ENCODE measurements around the gene CACNA1C.

CACNA1C gene

DNA sequence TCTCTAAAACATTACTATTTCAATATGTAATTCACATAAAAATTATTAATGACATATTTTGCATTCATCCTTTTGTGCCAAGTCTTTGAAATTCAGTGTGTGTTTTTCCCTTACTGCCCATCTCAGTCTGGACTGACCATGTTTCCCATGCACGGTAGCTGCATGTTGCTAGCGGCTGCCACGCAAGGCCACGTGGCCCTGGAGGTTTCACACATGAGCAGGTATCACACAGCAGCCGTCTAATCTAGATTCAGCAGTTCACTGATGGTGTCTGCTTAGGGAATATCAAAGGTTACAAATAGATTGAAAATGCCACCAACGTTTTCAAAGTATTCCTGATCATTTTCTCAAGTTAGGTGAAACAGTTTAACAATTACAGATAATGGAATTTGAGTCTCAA is 507.1 kb downstream of the CACNA1C start:
- no peak for DNase-seq (ENCODE audit: low spot score)

DNA sequence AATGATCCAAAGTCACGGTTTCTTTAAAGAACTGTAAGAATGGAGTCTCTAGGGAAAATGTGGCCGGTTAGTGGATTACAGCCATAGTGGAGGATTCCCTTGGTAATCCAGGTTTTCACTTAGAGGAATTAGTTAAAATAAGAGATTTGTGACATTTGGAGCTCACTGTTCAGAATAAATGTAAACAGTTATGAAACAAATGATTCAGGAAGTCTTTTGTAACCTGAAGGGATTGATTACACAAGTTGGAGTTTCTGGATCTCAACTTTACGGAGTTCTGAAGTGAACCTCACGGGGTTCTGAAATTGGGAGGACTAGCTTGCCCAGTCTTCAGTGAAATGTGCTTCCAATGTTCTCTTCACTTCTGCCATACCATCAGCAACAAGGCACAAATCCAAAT is 507.6 kb downstream of the CACNA1C start:
- no peak for DNase-seq (ENCODE audit: low spot score)

DNA sequence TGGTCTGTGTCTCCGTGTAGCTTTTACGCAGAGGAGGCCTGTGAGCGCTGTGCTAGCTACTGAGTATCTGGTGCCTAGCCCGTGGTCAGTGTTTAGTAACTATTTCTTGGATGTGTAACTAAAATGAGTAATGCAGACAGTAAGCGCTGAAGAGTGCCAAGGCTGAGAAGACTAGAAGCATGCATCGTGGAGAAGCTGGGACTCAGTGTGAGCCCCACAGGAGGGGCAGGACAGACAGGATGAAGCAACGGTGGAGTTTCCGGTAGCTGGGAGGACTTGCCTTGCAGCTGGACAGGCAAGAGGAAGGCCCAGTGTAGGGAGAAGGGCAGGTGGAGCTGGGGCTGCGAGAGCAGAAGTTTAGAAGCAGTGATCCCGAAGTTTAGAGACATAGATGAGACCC is 508.6 kb downstream of the CACNA1C start:
- DNase-seq (ENCODE audit: low spot score) = no peak

DNA sequence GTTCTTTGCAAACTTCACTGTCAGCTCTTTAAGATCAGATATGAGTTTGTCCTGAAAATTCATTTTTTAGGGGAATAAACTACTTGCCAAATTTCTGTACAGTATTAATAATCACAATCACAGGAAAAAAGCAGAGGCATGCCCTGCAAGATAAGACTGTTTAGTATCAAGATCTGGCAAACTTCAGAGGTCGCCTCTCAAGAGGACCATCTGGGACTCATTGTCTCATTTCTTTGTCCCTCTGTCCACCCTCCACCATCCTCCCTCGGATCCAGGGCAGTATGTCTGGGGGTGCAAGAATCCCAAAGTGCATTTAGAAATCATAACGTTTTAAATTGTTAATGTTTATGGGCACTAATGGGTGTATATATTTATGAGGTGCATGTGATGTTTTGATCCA is 509.6 kb downstream of the CACNA1C start:
- DNase-seq (ENCODE audit: low spot score) = no peak

DNA sequence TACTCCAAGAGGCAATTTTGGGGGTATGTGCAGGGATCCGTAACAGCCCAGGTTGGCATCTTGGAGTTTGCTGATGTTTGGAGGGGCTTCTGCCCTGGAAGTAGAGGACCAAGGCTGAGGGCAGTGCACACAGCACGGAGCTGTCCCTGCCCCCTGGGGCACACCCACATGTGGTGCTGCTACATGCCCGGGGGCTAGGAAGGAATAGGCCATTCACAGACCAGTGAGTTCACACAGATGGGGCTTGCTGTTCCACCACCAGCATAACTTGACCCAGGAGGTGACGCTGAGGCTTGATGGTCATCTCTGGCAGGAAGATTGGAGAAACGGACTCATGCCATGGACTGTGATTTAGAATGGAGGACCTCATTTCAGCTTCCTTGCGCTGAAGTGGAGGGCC is 510.9 kb downstream of the CACNA1C start:
- no peak for DNase-seq (ENCODE audit: low spot score)

DNA sequence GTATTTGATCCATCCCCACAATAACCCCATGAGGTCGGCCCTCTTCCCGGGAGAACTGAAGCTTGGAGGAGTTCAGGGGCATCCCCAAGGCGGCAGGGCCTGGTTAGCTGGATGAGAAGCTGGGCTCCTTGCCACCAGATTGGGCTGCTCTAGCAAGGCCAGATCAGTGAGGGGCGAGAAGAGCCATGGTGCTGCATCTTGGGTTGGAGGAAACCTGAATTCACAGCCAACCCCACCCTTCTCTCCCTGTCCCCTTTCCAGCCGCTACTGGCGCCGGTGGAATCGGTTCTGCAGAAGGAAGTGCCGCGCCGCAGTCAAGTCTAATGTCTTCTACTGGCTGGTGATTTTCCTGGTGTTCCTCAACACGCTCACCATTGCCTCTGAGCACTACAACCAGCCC is 513.4 kb downstream of the CACNA1C start:
- DNase-seq (ENCODE audit: low spot score) = no peak

DNA sequence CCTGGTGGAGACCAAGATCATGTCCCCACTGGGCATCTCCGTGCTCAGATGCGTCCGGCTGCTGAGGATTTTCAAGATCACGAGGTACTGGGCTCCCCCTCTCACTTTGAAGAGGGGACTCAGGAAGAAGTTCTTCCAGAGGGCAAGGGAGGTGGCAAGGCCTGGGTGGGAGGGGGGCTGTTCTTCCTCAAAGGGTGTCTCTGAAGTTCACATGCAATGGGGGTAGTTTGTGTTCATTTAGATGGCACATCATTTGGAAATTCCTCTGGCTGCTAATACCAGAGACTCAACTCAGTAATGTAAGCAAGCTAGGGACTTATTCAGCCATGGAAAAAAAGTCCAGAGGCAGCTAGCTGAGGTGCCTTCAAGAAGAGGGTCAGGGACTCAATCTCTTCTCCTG is 514.9 kb downstream of the CACNA1C start:
- no peak for DNase-seq (ENCODE audit: low spot score)

DNA sequence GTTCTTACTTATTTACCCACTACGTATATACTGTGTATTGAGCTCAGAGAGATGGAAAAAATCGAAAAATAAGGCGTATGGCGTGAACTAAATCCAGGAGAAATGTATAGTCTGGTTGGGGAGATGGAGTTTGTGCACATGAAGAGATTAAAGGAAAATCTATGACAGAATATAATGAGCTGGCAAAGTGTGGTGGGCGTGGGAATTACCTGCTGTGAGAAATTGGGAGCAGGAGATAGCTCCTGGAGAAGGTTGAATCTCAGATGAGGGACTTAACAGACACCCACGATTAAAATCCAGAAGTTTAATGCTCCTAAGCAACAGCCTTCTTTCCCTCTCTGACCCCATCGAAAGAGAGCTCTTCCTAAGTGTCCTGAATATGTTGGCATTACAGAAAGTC is 517.8 kb downstream of the CACNA1C start:
- no peak for DNase-seq (ENCODE audit: low spot score)

DNA sequence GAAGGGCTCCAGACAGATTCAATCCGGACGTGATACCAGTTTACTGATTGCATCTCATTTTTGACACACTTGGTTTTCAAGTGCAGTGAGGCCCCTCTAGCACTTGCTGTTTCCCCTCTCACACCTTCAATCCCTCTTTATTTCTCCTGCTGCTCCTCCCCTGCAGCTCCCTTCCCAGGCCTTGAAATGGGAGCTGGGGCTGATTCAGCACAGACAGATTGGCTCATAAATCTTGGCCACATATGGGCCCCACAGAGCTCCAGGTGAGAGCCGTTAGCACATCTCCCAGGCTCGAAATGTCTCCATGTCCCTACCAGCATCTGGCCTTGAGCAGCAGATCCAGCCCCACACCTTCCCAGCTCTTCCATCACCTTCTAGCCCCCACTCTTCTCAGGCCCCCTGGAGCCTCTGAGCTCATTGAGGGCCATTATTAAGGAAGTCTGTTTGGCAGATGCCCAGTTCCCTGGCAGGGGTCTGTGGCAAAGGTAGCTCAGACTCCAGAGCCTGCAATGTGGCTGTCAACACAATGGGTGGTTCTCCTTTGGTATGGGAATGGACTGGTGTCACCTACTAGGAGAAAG is 521.7 kb downstream of the CACNA1C start:
- DNase-seq (ENCODE audit: low spot score) = no peak

DNA sequence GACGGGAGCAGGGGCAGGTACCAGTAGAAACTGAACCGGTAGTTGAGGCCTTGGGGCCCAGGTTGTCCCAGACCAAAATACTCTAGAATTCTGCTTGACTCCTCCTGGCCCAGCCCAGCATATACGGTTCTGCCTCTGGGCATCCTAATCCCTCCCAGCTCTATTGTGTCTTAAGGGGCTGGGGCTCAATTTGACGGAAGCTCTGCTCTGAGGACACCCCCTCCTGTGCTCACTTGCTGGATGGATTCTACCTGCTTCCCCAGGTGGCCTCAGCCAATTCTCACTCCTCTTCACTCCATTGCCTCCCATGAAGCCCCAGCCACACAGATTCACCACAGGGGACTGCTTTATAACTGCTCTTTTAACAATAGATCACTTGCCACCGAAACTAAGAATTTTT is 522.5 kb downstream of the CACNA1C start:
- no peak for DNase-seq (ENCODE audit: low spot score)

DNA sequence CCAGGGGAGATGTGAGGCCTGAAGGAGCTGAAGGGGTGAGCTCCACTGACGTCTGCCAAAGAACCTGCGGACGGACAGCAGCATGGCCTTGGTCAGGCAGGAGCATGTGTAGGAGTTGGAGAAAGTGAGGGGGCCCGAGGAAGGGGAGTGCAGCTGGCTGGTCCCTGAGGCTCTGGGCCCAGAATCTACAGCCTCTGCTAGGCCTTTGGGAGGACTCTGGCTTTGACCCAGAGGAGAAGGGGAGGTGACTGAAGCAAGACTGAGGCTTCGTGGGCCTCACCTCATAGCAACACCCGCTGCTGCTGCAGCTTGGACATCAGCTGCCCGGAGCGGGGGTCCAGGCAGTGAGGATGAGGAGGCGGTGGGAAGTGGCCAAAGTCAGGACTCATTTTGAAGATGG is 525.4 kb downstream of the CACNA1C start:
- no peak for DNase-seq (ENCODE audit: low spot score)

DNA sequence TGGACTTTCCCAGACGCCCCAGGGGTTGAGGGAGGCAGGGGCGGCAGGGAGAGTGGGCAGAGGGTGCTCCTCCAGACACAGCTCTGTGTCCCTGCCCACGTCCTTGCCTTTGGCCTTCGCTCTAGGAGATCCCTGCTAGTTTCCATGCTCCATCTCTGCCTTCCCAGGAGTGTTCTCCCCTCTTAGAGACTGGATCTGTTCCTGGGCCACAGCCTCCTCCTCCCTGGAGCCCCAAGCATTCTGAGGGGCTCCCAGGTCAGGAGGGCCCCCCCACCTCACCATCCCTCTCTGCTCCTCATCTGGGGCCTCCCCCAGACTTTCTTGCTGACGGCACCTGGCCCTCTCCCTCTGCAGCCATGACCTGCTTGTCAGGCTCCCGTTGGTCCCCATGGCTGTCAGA is 526.0 kb downstream of the CACNA1C start:
- DNase-seq (ENCODE audit: low spot score) = no peak

DNA sequence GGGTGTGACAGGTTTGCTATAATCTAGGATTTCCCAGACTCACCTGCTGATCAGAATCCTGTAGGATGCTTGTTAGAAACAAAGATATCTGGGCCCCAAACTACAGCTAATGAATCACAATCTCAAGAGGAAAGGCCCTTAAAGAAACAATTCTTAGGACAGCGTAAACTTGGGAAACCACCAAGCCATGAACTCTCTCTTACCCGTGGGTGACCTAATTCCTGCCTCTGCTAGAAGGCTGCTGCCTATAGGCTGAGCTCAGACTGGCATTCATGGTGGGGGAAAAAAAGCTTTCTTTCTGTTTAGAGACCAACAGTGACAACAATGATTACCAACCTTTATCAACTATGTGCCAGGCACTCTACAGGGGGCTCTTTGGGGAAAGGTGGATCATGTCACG is 528.0 kb downstream of the CACNA1C start:
- no peak for DNase-seq (ENCODE audit: low spot score)

DNA sequence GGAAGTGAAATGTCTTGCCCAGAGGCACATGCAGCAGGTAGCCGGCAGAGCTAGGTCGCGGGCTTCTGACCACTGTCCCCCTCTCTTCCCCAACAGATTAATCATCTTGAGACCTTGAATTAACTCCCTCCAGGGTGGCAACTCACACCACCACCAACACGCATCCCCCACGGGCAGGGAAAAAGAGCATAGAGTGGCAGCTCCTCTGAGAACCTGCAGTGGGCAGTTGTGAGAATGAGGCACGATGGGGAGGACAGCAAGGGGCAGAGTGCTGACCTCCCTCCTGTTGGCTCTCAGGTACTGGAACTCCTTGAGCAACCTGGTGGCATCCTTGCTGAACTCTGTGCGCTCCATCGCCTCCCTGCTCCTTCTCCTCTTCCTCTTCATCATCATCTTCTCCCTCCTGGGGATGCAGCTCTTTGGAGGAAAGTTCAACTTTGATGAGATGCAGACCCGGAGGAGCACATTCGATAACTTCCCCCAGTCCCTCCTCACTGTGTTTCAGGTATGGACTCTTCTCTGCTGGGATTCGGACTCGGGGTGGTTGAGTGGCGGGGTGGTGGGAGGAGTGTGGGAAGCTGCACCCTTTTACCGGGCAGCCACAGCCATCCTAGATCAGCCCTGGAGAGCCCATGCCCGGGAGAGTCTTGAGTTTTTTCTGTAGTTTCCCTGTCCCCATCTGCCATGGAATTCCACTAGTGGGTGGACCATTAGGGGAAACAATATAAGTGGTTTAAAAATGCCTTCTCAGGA is 528.7 kb downstream of the CACNA1C start:
- no peak for DNase-seq (ENCODE audit: low spot score)

DNA sequence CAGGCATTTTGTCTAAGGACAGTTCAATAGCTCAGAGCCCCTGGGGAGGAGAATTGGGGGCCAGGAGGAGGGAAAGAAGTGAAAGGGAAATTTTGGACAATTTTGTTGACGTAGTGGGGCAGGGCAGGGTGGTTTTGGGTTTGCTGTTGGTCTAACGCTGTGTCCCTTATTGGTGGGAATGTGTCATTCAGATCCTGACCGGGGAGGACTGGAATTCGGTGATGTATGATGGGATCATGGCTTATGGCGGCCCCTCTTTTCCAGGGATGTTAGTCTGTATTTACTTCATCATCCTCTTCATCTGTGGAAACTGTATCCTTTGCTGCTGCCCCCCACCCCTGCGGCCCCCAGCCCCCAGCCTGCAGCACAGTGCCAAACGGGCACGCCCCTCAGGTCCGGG is 529.8 kb downstream of the CACNA1C start:
- DNase-seq (ENCODE audit: low spot score) = no peak

DNA sequence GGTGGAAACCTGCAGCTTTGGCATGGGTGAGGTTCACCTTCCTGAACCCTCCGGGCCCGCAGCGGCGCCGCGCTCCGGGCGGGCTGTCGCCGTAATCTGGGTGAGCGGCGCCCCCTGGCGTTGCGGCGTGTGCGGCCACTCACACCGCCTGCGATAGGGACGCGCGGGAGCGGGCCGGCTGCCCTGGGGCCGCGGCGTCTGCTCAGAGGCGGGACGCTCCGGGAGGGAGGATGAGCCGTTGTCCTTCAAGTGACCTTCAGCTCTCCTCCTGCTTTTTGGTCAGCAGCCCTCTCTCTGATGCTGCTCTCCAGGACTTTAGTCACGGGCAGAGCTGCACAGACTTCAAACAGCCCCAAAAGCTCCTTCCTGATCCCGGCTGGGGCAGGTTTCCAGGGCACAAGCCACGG is 530.3 kb downstream of the CACNA1C start:
- DNase-seq (ENCODE audit: low spot score) = peak; percentile 53

DNA sequence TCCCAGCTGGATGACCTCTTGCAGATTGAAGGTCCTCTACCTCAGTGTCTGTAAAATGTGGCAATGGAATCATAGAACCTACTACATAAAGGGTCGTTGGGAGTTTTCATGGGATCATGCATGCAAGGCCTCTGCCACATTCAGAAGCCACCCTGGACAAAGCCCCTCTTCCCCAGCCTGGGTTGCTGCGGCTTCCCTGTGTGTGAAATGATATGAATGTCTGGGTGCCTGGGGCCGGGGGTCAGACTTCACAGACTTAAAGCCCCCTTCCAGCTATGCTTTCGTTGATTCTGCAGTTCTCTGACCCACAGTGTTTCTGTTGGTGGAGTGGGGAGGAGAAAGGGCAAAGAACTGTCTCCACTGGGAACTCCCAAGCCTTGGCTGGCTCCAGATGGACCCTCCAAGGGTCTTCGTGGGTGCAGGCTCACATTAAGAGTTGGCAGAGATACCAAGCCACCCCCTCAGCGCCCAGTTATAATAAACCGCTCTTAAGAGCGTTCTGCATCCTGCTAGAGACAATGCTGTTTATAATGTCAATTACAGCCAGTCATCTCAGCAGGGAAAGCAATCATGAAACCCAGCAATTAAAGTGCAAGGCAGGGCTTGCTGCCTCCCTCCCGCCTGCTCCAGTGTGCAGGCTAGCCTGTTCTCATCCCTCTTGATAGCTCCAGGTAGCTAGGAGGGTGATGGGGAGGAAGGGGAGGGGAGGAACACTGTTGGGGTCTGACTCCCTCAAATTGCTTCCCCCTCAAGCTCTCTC is 531.0 kb downstream of the CACNA1C start:
- no peak for DNase-seq (ENCODE audit: low spot score)

DNA sequence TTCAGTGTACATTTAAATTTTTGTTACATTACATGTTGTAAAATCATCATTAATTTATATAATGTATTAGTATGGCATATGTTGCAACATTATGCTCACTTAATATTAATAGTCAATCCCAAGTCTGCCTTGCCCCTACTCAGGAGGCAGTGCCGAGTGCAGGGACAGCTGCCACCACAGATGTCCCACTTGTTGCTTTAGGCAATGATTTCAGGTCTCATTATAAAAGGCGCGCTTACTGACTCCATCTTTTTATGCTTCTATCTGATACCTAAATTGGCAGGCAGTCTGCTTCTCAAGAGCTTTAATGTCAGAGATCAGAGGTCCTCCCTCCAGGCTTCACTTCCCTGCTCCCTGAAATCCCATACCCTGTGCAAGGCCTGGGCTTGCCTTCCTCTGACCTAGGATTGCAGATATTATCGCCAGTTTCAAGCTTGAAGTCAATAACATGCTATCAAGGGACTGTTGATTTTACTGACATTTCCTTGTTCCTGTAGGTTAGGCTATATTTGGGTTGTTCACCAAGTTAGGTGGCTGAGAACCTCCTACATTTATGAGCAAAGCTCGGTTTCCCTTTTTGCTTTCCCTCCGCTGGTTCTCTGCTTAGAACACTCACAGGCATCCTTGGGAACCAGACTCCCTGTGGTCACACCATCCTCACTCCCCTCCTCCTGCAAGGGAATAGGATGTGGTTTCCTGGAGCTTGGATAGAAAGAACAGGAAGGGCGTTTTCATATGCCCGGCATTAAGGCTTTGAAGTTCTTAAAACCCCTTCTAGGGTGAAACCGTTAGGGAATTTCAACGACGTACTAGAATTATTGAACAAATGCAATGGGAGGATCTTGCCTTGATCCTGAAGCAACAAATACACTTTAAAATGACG is 533.6 kb downstream of the CACNA1C start:
- DNase-seq (ENCODE audit: low spot score) = peak; percentile 95

DNA sequence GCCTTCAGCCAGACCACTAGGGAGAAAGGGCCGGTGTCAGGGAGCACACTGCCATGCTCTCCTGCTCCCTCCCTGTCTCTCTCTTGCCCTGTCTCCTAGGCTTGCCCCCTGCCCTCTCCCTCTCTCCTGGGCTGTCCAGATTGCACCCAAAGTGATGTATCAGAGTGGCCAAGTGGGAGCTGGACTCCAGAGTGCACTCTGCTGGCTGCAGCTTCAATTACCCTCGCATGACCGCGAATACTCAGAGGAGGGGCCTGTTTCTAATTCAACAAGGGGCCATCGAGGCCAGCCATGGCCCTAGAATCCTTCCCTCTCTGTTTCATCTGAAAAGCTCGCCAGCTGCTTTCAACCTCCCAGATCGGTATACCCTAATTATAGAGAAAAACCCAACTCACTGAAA is 535.6 kb downstream of the CACNA1C start:
- no peak for DNase-seq (ENCODE audit: low spot score)

DNA sequence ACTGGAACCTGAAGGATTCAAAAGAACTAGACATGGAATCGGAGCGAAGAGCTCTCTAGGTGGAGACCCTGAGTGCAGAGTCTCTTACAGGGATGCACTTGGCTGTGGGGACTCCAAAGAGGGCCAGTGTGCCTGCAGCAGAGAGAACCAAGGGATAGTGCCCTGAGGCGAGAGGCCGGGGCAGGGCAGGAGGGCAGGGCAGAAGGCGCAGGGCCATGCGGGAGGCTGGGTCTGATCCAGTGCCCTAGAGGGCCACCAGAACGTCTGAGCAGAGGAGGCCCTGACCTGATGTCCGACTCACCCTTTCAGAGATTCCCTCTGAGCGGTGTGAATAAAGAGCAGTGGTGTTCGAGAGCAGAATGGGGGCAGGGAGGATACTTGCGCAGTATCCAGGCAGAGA is 536.6 kb downstream of the CACNA1C start:
- no peak for DNase-seq (ENCODE audit: low spot score)

DNA sequence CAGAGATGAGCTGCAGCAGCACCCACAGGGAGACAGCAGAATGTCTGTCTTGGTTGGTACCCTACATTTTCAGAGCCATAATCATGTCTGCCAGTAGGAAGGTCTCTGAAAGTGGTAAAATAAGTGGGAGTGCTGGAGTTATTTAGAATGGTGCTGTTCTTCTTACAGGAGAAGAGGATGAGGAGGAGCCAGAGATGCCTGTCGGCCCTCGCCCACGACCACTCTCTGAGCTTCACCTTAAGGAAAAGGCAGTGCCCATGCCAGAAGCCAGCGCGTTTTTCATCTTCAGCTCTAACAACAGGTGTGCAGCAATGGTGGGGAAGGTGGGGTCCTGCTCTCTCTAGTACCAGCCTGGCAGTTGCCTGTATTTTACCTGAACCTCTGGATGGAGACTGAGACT is 540.3 kb downstream of the CACNA1C start:
- no peak for DNase-seq (ENCODE audit: low spot score)

DNA sequence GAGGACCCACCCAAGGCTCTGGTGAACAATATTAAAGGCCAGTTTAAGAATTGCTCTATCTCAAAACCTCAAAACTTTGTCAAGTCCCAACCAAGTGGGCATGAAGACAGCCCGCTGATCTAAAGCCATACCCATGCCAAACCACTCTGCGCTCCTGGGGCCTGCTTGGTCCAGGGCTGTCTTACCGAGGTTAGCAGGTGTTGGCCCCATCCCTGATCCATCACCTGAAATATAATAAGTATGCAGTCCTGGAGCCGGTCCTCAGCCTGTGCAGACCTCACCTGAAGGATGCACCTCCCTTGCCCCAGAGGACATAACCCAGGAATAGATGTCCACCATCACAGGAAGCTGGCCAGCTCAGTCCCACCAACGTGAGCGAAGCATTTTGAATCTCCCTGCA is 543.7 kb downstream of the CACNA1C start:
- DNase-seq (ENCODE audit: low spot score) = no peak

Measured in SW480 (cell line).